Stomach (tissue), 9 donors: ENCODE data around the gene UST. TPM values are rescaled to one million over a fixed set of nuclear protein-coding genes. Genes with fewer than 3 reads are reported as not detected.

Source experiments
- DNase-seq, 2 donors: peaks; one replicate each; pipeline versions ENCODE4 v3.0.0 to v3.0.0-alpha.2; 2013 to 2019
- H3K27ac ChIP-seq, 5 donors: fragments of 200-600 bp in 4 of 5; sonication (generic) in 4 of 5; one replicate each; pipeline ENCODE4 v1.5.1; 2013 to 2019; ENCODE audit warnings: mild to moderate bottlenecking in 1 of 5, moderate library complexity in 1 of 5
- H3K27me3 ChIP-seq, 3 donors: fragments of 200-600 bp; sonication (generic); one replicate each; pipeline ENCODE4 v1.5.1; 2017 to 2019; ENCODE audit warnings: mixed run types in 1 of 3
- H3K36me3 ChIP-seq, 4 donors: fragments of 200-600 bp; sonication (generic); 1 replicate in 3 of 4; 2 replicates in 1 of 4; pipeline ENCODE4 v1.5.1; 2016 to 2019
- H3K4me1 ChIP-seq, 4 donors: fragments of 200-600 bp; sonication (generic); one replicate each; pipeline ENCODE4 v1.5.1; 2016 to 2019
- H3K4me3 ChIP-seq, 4 donors: fragments of 200-600 bp; sonication (generic) in 3 of 4; one replicate each; pipeline ENCODE4 v1.5.1; 2016 to 2019; ENCODE audit warnings: mild to moderate bottlenecking in 1 of 4
- H3K9me3 ChIP-seq, 4 donors: fragments of 200-600 bp; sonication (generic); one replicate each; pipeline ENCODE4 v1.5.1; 2016 to 2019
- CTCF ChIP-seq, 7 experiments: fragments of 450-650 bp in 4 of 7; fragments of 200-600 bp in 3 of 7; sonication (generic) in 3 of 7; IDR thresholded peaks; one replicate each; pipeline ENCODE4 v1.5.1; 2016 to 2019; ENCODE audit warnings: antibody characterized with exemption in 7 of 7, control low read depth in 2 of 7, mild to moderate bottlenecking in 1 of 7
- EP300 ChIP-seq: sonication (generic); formaldehyde crosslinking; IDR thresholded peaks from one replicate; pipeline ENCODE4 v1.6.1; 2017; ENCODE audit warnings: antibody characterized with exemption
- POLR2A ChIP-seq, 4 donors: fragments of 450-650 bp; IDR thresholded peaks; one replicate each; pipeline ENCODE4 v1.6.1; 2016; ENCODE audit warnings: antibody characterized with exemption in 4 of 4, control low read depth in 2 of 4, mild to moderate bottlenecking in 1 of 4, moderate library complexity in 1 of 4
- POLR2AphosphoS5 ChIP-seq, 3 donors: sonication (generic); formaldehyde crosslinking; IDR thresholded peaks; one replicate each; pipeline ENCODE4 v1.6.1; 2016; ENCODE audit warnings: antibody characterized with exemption in 3 of 3
- WGBS, 5 donors: extraction: QIAGEN DNeasy Blood & Tissue Kit in 3 of 5; methylation state at CpG; one replicate each; pipeline versions ENCODE4 v1.1.5 to v1.1.7; 2013 to 2018; 5-methylcytosine and 5-hydroxymethylcytosine counted together
- intact Hi-C: fragments of 100-400 bp; cut with DNase I; formaldehyde crosslinking; loops from one replicate; pipeline ENCODE4 v1.15.1; 2023; ENCODE audit warnings: low total_unique reads
- polyA plus RNA-seq, 3 donors: library from polyadenylated mRNA; stranded (reverse); fragments of 200-250 nt; gene quantifications; one replicate each; pipeline ENCODE4 v1.2.3, GENCODE V29; 2013
- total RNA-seq, 5 donors: library from RNA; depleted of rRNA; stranded (reverse); fragments of >200 nt; gene quantifications; one replicate each; pipeline versions ENCODE4 v1.1.0 to v1.2.3, GENCODE V29; 2014 to 2016
- donor health status: healthy with polysubstance abuse.
- donor health status: Bipolar disorder and iron deficiency.
- donor health status: healthy.

Gene UST
- total and polyA plus RNA-seq, 8 donors = 2.2 to 45.8 (median 8.9) TPM

DNA sequence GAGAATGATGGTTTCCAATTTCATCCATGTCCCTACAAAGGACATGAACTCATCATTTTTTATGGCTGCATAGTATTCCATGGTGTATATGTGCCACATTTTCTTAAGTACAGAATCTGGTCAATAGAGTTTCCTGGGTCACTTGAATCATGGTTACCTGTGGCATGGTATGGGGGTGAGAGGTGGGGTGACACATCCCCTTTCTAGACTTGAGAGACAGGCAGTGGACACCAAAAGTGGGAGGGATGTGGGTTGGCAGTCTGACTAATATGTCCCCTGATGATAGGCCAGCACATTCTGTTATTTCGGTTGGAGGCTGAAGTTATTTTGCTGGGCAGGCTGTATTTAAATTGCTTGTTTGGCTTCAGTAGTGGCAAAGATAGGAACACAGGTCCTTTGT is 78.1 kb downstream of the UST start:
- 67 to 92% (median 83%) methylated on average over 1 of the region's 1 CpG for WGBS, 5 donors
- intact Hi-C loops = no loop called here
- no peak for DNase-seq
- no peaks in the 10 kb centered on the region for H3K9me3 ChIP-seq
- H3K4me3 ChIP-seq = no peak overlapping the region
- H3K36me3 ChIP-seq = no peaks in the 10 kb centered on the region
- H3K27me3 ChIP-seq = no peaks in the 10 kb centered on the region
- no peak for TF ChIP-seq POLR2A (IDR thresholded peaks at IDR 0.05)
- no peak for TF ChIP-seq POLR2AphosphoS5 (IDR thresholded peaks at IDR 0.05)
- TF ChIP-seq EP300 = no peak
- no peak for TF ChIP-seq CTCF (IDR thresholded peaks at IDR 0.05)
- no peak overlapping the region for H3K27ac ChIP-seq
- H3K4me1 ChIP-seq = no peaks in the 10 kb centered on the region

DNA sequence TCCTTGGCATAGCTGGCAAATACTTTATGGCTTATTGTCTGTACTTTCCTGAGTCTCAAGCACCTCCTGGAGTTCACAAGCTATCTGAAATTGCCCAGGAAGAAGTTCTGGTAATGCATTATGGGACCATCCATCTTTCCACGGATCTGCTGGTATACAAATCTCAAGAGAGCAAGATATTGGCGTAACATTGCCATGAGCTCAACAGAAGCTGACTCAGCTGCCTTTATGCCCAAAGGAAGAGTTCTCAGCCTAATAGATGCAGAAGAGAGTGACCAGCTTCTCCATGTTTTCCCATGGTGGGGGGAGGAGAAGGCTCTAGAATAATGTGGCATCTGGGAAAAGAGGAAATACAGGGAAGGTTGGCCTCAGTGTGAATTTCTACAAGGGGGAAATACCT is 78.7 kb downstream of the UST start:
- H3K36me3 ChIP-seq = no peaks in the 10 kb centered on the region
- no peaks in the 10 kb centered on the region for H3K9me3 ChIP-seq
- 80 to 95% (median 92%) methylated on average over 2 of the region's 2 CpGs for WGBS, 5 donors
- no peak overlapping the region for H3K27ac ChIP-seq
- H3K27me3 ChIP-seq = no peaks in the 10 kb centered on the region
- H3K4me3 ChIP-seq = no peak overlapping the region
- intact Hi-C loops = no loop called here
- no peaks in the 10 kb centered on the region for H3K4me1 ChIP-seq
- no peak for TF ChIP-seq POLR2AphosphoS5 (IDR thresholded peaks at IDR 0.05)
- TF ChIP-seq CTCF (IDR thresholded peaks at IDR 0.05) = no peak
- no peak for TF ChIP-seq EP300
- no peak for TF ChIP-seq POLR2A (IDR thresholded peaks at IDR 0.05)
- no peak for DNase-seq

DNA sequence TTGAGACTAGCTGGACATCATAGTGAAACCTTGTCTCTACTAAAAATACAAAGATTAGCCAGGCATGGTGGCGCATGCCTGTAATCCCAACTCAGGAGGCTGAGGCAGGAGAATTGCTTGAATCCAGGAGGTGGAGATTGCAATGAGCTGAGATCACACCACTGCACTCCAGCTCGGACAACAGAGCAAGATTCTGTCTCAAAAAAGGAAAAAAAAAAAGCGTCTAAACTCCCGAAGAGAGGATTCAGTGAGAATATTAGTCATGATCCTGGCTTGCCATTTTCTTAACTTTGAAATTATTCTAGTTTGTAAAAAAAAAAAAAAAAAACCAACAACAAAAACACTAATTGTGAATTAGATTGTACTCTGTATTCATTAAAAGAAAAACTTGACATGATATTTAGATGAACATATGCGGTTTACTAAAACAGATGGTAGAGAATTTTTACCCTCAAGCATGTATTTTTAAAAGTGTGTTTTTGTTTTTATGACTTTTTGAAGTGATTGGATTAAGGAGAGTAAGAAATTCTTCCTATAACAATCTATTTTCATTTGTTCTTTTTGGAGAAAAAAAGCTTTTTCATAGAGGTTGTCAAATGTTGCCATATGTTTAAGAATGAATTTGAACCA is 80.7 kb downstream of the UST start:
- no peak overlapping the region for H3K27ac ChIP-seq
- H3K4me3 ChIP-seq = no peak overlapping the region
- no peak for TF ChIP-seq CTCF (IDR thresholded peaks at IDR 0.05)
- no peak for TF ChIP-seq POLR2AphosphoS5 (IDR thresholded peaks at IDR 0.05)
- TF ChIP-seq POLR2A (IDR thresholded peaks at IDR 0.05) = no peak
- no peak for TF ChIP-seq EP300
- no peaks in the 10 kb centered on the region for H3K4me1 ChIP-seq
- intact Hi-C loops = no loop called here
- WGBS, 5 donors = 78 to 96% (median 92%) methylated on average over 5 of the region's 5 CpGs
- no peaks in the 10 kb centered on the region for H3K36me3 ChIP-seq
- no peaks in the 10 kb centered on the region for H3K27me3 ChIP-seq
- H3K9me3 ChIP-seq = no peaks in the 10 kb centered on the region
- DNase-seq = no peak

DNA sequence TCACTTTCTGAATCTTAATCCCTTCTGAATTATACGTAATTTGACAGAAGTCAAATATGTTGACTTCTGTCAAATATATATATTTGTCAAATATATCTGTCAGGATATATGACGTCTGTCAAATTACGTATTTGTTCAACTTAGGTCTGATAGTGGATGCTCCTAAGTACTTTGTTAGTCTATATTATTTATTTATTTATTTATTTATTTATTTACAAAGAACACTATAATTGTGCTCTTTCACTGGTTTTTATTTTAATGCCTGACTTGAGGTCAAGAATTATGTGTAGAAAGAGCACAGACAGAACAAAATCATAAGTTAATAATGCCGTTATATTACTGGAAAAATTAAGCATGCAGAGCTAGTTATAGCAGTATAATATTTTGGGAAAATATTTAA is 81.2 kb downstream of the UST start:
- no peak for TF ChIP-seq EP300
- no peak for TF ChIP-seq POLR2A (IDR thresholded peaks at IDR 0.05)
- no peak for TF ChIP-seq POLR2AphosphoS5 (IDR thresholded peaks at IDR 0.05)
- TF ChIP-seq CTCF (IDR thresholded peaks at IDR 0.05) = no peak
- Histone ChIP-seq H3K36me3 (no peaks in the 10 kb centered on the region), H3K4me1 (no peaks in the 10 kb centered on the region), H3K27me3 (no peaks in the 10 kb centered on the region), H3K9me3 (no peaks in the 10 kb centered on the region), H3K4me3 (no peak overlapping the region), H3K27ac (no peak overlapping the region)
- intact Hi-C loops = no loop called here
- WGBS, 5 donors = 93 to 95% (median 94%) methylated on average over 4 of the region's 4 CpGs
- no peak for DNase-seq
